Measurements from ENCODE around the gene SLC38A10. TPM values are rescaled to one million over a fixed set of nuclear protein-coding genes. Genes with fewer than 3 reads are reported as not detected.

Gene SLC38A10
- total RNA-seq, 3 donors from 2014 or later (not counting 1 experiment from before 2014, with no cell fraction given) = 72.2 to 104 (median 90.5) TPM

- peaks cover 23% of the 10 kb centered on the region for H3K36me3 ChIP-seq (ENCODE audit: control insufficient read depth, insufficient read depth, low read length)
- H3K4me3 ChIP-seq (ENCODE audit: low read length) = no peak overlapping the region
- WGBS (ENCODE audit: insufficient coverage) = 97% methylated on average over 19 of the region's 19 CpGs
- Mint-ChIP-seq H3K36me3 (no peaks in the 10 kb centered on the region), H3K4me3 (no peak overlapping the region), H3K4me1 (peaks cover 20 to 38% of the 10 kb centered on the region in 2 donors), H3K27me3 (ENCODE audit: low read depth in 2 of 2) (no peaks in the 10 kb centered on the region), H3K27ac (no peak overlapping the region), H3K9me3 (no peaks in the 10 kb centered on the region)
- H3K9me3 ChIP-seq (ENCODE audit: control insufficient read depth, insufficient read depth, low read length) = no peaks in the 10 kb centered on the region
- ATAC-seq = no peak
- H3K27me3 ChIP-seq (ENCODE audit: control insufficient read depth, insufficient read depth, low read length) = no peaks in the 10 kb centered on the region
- intact Hi-C loops (cut with micrococcal nuclease) = no loop called here
- no peak overlapping the region for H3K27ac ChIP-seq (ENCODE audit: low read length)
- no peak for DNase-seq
- H3K4me1 ChIP-seq (ENCODE audit: control insufficient read depth, insufficient read depth, low read length) = peaks cover 30% of the 10 kb centered on the region
- no peak for TF ChIP-seq CTCF (IDR thresholded peaks at IDR 0.05)
Measured at GRCh38 chr17:81232616-81233241, 62.4 kb downstream of the SLC38A10 start.

GRCh38 chr17:81231766-81232581 is 63.1 kb downstream of the SLC38A10 start:
- peaks cover 22% of the 10 kb centered on the region for H3K4me1 ChIP-seq (ENCODE audit: control insufficient read depth, insufficient read depth, low read length)
- no peak overlapping the region for H3K27ac ChIP-seq (ENCODE audit: low read length)
- no peak for ATAC-seq
- H3K27me3 ChIP-seq (ENCODE audit: control insufficient read depth, insufficient read depth, low read length) = no peaks in the 10 kb centered on the region
- no peaks in the 10 kb centered on the region for H3K36me3 Mint-ChIP-seq
- peaks cover 23% of the 10 kb centered on the region for H3K36me3 ChIP-seq (ENCODE audit: control insufficient read depth, insufficient read depth, low read length)
- intact Hi-C loops (cut with micrococcal nuclease) = no loop called here
- H3K4me3 Mint-ChIP-seq = no peak overlapping the region
- no peak for TF ChIP-seq CTCF (IDR thresholded peaks at IDR 0.05)
- H3K27me3 Mint-ChIP-seq (ENCODE audit: low read depth in 2 of 2) = no peaks in the 10 kb centered on the region
- H3K9me3 Mint-ChIP-seq = no peaks in the 10 kb centered on the region
- WGBS (ENCODE audit: insufficient coverage) = 96% methylated on average over 43 of the region's 43 CpGs
- no peaks in the 10 kb centered on the region for H3K9me3 ChIP-seq (ENCODE audit: control insufficient read depth, insufficient read depth, low read length)
- peaks cover 25 to 36% of the 10 kb centered on the region in 2 donors for H3K4me1 Mint-ChIP-seq
- no peak for DNase-seq
- H3K27ac Mint-ChIP-seq = no peak overlapping the region
- H3K4me3 ChIP-seq (ENCODE audit: low read length) = no peak overlapping the region

GRCh38 chr17:81231121-81231645 is 63.9 kb downstream of the SLC38A10 start:
- peaks cover 16% of the 10 kb centered on the region for H3K4me1 ChIP-seq (ENCODE audit: control insufficient read depth, insufficient read depth, low read length)
- no peaks in the 10 kb centered on the region for H3K9me3 ChIP-seq (ENCODE audit: control insufficient read depth, insufficient read depth, low read length)
- Mint-ChIP-seq H3K36me3 (no peaks in the 10 kb centered on the region), H3K27me3 (ENCODE audit: low read depth in 2 of 2) (no peaks in the 10 kb centered on the region), H3K9me3 (no peaks in the 10 kb centered on the region), H3K4me3 (no peak overlapping the region), H3K4me1 (peaks cover 25 to 32% of the 10 kb centered on the region in 2 donors), H3K27ac (no peak overlapping the region)
- TF ChIP-seq CTCF (IDR thresholded peaks at IDR 0.05) = no peak
- peak in 1 of 3 donors; percentile 33 for ATAC-seq
- H3K27ac ChIP-seq (ENCODE audit: low read length) = no peak overlapping the region
- no peak overlapping the region for H3K4me3 ChIP-seq (ENCODE audit: low read length)
- H3K36me3 ChIP-seq (ENCODE audit: control insufficient read depth, insufficient read depth, low read length) = peaks cover 23% of the 10 kb centered on the region
- intact Hi-C loops (cut with micrococcal nuclease) = no loop called here
- H3K27me3 ChIP-seq (ENCODE audit: control insufficient read depth, insufficient read depth, low read length) = no peaks in the 10 kb centered on the region
- WGBS (ENCODE audit: insufficient coverage) = 94% methylated on average over 31 of the region's 31 CpGs
- no peak for DNase-seq

Data from natural killer cell (primary cell).